GM10266 (cell line): ENCODE data around the gene PLD1.

Experiments used
- DNase-seq: peaks from one replicate; pipeline ENCODE4 v3.0.0; 2012; ENCODE audit errors: extremely low spot score
- CTCF ChIP-seq: IDR thresholded peaks from 2 replicates; pipeline ENCODE4 v1.5.1; 2012; ENCODE audit warnings: mild to moderate bottlenecking, low read depth; ENCODE audit not compliant: control insufficient read depth, insufficient read depth; ENCODE audit errors: missing control alignments

The PLD1 gene

GRCh38 chr3:171757361-171758034 is 52.8 kb downstream of the PLD1 start:
- no peak for TF ChIP-seq CTCF
- DNase-seq = no peak

- TF ChIP-seq CTCF = no peak
- DNase-seq = no peak
Measured at GRCh38 chr3:171755656-171756055, 54.6 kb downstream of the PLD1 start.

DNA sequence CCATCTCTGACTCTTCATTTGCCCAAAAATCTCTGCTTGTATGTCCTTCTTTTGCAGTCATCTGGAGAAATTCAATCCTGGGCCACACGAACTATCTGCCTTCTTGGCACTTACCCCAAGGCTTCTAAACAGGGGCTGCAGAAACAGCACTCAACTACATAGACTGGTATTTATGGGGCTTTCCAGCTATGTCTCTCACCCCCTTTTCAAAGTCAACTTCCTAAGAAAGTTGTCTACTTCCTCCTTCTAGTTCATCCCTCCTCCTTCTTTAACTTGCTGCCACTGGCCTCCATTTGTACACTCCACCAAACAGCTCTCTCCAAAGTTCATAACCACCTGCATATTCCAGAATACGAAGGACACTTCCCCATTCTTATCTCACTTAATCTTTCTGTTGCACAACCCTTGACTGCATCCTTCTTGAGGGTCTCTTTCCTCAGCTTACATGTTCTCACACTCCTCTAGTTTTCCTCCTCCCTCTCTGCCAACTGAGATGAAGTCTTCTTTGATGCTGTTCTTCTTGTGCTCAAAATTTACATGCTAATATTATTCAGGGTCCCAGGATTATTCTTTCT is 55.2 kb downstream of the PLD1 start:
- TF ChIP-seq CTCF = no peak
- no peak for DNase-seq

GRCh38 chr3:171753665-171754408 is 56.4 kb downstream of the PLD1 start:
- no peak for DNase-seq
- TF ChIP-seq CTCF = no peak

GRCh38 chr3:171753025-171753472 is 57.2 kb downstream of the PLD1 start:
- DNase-seq = no peak
- no peak for TF ChIP-seq CTCF

GRCh38 chr3:171752329-171752728 is 58.0 kb downstream of the PLD1 start:
- DNase-seq = no peak
- TF ChIP-seq CTCF = no peak

DNA sequence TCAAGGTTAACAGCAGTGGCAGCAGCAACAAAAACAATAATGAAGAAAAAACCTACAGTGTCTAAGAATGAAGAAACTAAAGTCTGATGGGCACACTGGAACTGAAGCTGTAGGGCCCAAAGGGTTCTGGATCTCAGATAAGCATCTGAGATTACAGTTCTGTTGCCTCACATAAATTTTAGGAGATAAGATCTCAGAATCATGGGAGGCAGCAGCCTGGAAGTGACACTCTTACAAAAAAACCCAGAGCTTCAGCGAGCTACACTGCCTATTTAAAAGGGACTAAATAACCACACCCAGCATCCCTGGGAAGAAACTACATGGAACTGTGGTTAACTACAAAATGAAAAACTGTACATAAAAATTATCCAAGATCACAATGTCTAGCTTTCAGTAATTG is 61.2 kb downstream of the PLD1 start:
- TF ChIP-seq CTCF = no peak
- DNase-seq = no peak
